H1 (cell line): Measurements from ENCODE around the gene U2AF1L4. TPM values are rescaled to one million over a fixed set of nuclear protein-coding genes. Genes with fewer than 3 reads are reported as not detected.

Experiments
- CTCF ChIA-PET: fragments of 300-600 bp; sonication (Branson Sonifier 250); formaldehyde crosslinking; loops from one replicate; lab custom pipeline; 2021; ENCODE audit not compliant: partially characterized antibody; lab: Charles Lee
- POLR2A ChIA-PET: fragments of 300-600 bp; sonication (Branson Sonifier 250); formaldehyde crosslinking; loops from one replicate; lab custom pipeline; 2021; ENCODE audit warnings: inconsistent platforms; ENCODE audit not compliant: partially characterized antibody; lab: Charles Lee
- DNase-seq, 2 experiments: peaks; one replicate each; pipeline versions ENCODE4 v3.0.0 to v3.0.0-alpha.2; 2010 to 2022; ENCODE audit warnings: low spot score in 2 of 2, low read depth in 1 of 2, mixed read lengths in 1 of 2
- FAIRE-seq: peaks from 2 replicates; lab custom pipeline; 2011; peaks lifted over from hg19 to GRCh38; lab: Jason Lieb, UNC
- H2AFZ ChIP-seq: 2 replicates; pipeline ENCODE4 v1.8.1; 2012; ENCODE audit warnings: low read length, inconsistent platforms
- H2AK5ac ChIP-seq: 2 replicates; pipeline ENCODE4 v1.6.1; 2013; ENCODE audit warnings: low read depth, low read length
- H2BK120ac ChIP-seq: replicated peaks from 2 replicates; pipeline ENCODE3; 2013; ENCODE audit warnings: low read depth, low read length, inconsistent platforms
- H2BK12ac ChIP-seq: 2 replicates; pipeline ENCODE4 v1.6.1; 2013; ENCODE audit warnings: low read depth, low read length
- H2BK15ac ChIP-seq: 2 replicates; pipeline ENCODE4 v1.6.1; 2013; ENCODE audit warnings: low read length
- H2BK20ac ChIP-seq: 2 replicates; pipeline ENCODE4 v1.6.1; 2013; ENCODE audit warnings: low read length
- H2BK5ac ChIP-seq: 2 replicates; pipeline ENCODE4 v1.6.1; 2013; ENCODE audit warnings: low read depth, low read length
- H3K14ac ChIP-seq: 2 replicates; pipeline ENCODE4 v1.6.1; 2013; ENCODE audit warnings: inconsistent platforms; ENCODE audit not compliant: insufficient read length
- H3K18ac ChIP-seq: 2 replicates; pipeline ENCODE4 v1.6.1; 2013; ENCODE audit warnings: low read length; ENCODE audit errors: extremely low read depth
- H3K23ac ChIP-seq: 2 replicates; pipeline ENCODE4 v1.6.1; 2013; ENCODE audit warnings: inconsistent platforms; ENCODE audit not compliant: insufficient read length
- H3K23me2 ChIP-seq: 2 replicates; pipeline ENCODE4 v1.6.1; 2013; ENCODE audit warnings: low read depth, low read length
- H3K27ac ChIP-seq: 2 replicates; pipeline ENCODE4 v1.6.1; 2011; ENCODE audit warnings: low read depth, low read length, inconsistent platforms
- H3K27me3 ChIP-seq, 4 experiments: replicated peaks in 1 of 4; 1 replicate in 1 of 4; 2 replicates in 3 of 4; pipeline versions ENCODE4 v1.6.1 to v1.8.1; 2011 to 2013; ENCODE audit warnings: low read length in 3 of 4, mild to moderate bottlenecking in 3 of 4, inconsistent platforms in 2 of 4, mixed read lengths in 2 of 4, moderate library complexity in 1 of 4; ENCODE audit not compliant: control insufficient read depth in 3 of 4, insufficient read depth in 3 of 4; ENCODE audit errors: extremely low read depth in 1 of 4
- H3K36me3 ChIP-seq, 4 experiments: 2 replicates each; pipeline versions ENCODE4 v1.6.1 to v1.8.1; 2011 to 2013; ENCODE audit warnings: mild to moderate bottlenecking in 4 of 4, low read length in 3 of 4, moderate library complexity in 2 of 4, control low read depth in 1 of 4, inconsistent platforms in 1 of 4; ENCODE audit not compliant: insufficient read depth in 4 of 4, control insufficient read depth in 2 of 4
- H3K4ac ChIP-seq: replicated peaks from 2 replicates; pipeline ENCODE3; 2013; ENCODE audit warnings: low read length, low read depth, mixed read lengths, inconsistent platforms; ENCODE audit not compliant: insufficient read length
- H3K4me1 ChIP-seq, 4 experiments: replicated peaks in 1 of 4; 1 replicate in 1 of 4; 2 replicates in 3 of 4; pipeline versions ENCODE4 v1.6.1 to v1.8.1; 2011 to 2013; ENCODE audit warnings: low read length in 3 of 4, inconsistent platforms in 2 of 4, mixed read lengths in 1 of 4; ENCODE audit not compliant: insufficient read depth in 4 of 4, control insufficient read depth in 3 of 4
- H3K4me2 ChIP-seq, 2 experiments: 2 replicates each; pipeline versions ENCODE4 v1.6.1 to v1.8.1; 2011 to 2013; ENCODE audit warnings: low read depth in 2 of 2, low read length in 2 of 2, control low read depth in 1 of 2, inconsistent platforms in 1 of 2, mild to moderate bottlenecking in 1 of 2; ENCODE audit not compliant: insufficient read depth in 1 of 2
- H3K4me3 ChIP-seq, 4 experiments: fragments of 200-600, 300-600 bp in 1 of 4; sonication (generic), shearing (Covaris generic), sonication (Bioruptor Twin) in 1 of 4; 2 replicates each; pipeline versions ENCODE4 v1.5.1 to v1.8.1; 2011 to 2016; ENCODE audit warnings: low read length in 4 of 4, low read depth in 3 of 4, control low read depth in 2 of 4, inconsistent platforms in 2 of 4, mild to moderate bottlenecking in 2 of 4, mixed read lengths in 1 of 4, moderate library complexity in 1 of 4; ENCODE audit not compliant: insufficient read depth in 2 of 4; ENCODE audit errors: extremely low read depth in 1 of 4
- H3K56ac ChIP-seq: replicated peaks from 2 replicates; pipeline ENCODE3; 2013; ENCODE audit warnings: low read depth, mild to moderate bottlenecking, mixed read lengths, low read length, inconsistent platforms; ENCODE audit not compliant: insufficient read length
- H3K79me1 ChIP-seq: 2 replicates; pipeline ENCODE4 v1.6.1; 2013; ENCODE audit warnings: low read depth, low read length, control low read depth
- H3K79me2 ChIP-seq, 2 experiments: 2 replicates each; pipeline versions ENCODE4 v1.6.1 to v1.8.1; 2012 to 2013; ENCODE audit warnings: low read length in 2 of 2, mild to moderate bottlenecking in 2 of 2, inconsistent platforms in 1 of 2; ENCODE audit not compliant: insufficient read depth in 2 of 2, control insufficient read depth in 1 of 2
- H3K9ac ChIP-seq, 4 experiments: replicated peaks in 1 of 4; 1 replicate in 1 of 4; 2 replicates in 3 of 4; pipeline versions ENCODE4 v1.6.1 to v1.8.1; 2011 to 2013; ENCODE audit warnings: low read depth in 3 of 4, low read length in 3 of 4, control low read depth in 2 of 4, mild to moderate bottlenecking in 2 of 4, moderate library complexity in 2 of 4, inconsistent platforms in 1 of 4; ENCODE audit errors: extremely low read depth in 1 of 4
- H3K9me3 ChIP-seq, 2 experiments: 2 replicates each; pipeline versions ENCODE4 v1.6.1 to v1.8.1; 2012 to 2013; ENCODE audit warnings: mild to moderate bottlenecking in 2 of 2, moderate library complexity in 2 of 2, control low read depth in 1 of 2, inconsistent platforms in 1 of 2, low read depth in 1 of 2, low read length in 1 of 2, mixed read lengths in 1 of 2; ENCODE audit not compliant: insufficient read depth in 2 of 2
- H4K20me1 ChIP-seq, 2 experiments: replicated peaks in 1 of 2; 2 replicates each; pipeline versions ENCODE3 to v1.8.1; 2011 to 2013; ENCODE audit warnings: inconsistent platforms in 2 of 2, low read length in 2 of 2, mild to moderate bottlenecking in 1 of 2; ENCODE audit not compliant: insufficient read depth in 2 of 2, control insufficient read depth in 1 of 2
- H4K5ac ChIP-seq: 2 replicates; pipeline ENCODE4 v1.6.1; 2013; ENCODE audit warnings: low read length, low read depth, mixed read lengths, inconsistent platforms; ENCODE audit not compliant: insufficient read length
- H4K8ac ChIP-seq: 2 replicates; pipeline ENCODE4 v1.8.0; 2013; ENCODE audit warnings: mild to moderate bottlenecking, moderate library complexity, low read length, inconsistent platforms; ENCODE audit not compliant: insufficient read depth; ENCODE audit errors: extremely low read depth
- H4K91ac ChIP-seq: replicated peaks from 2 replicates; pipeline ENCODE3; 2013; ENCODE audit warnings: low read length, mixed read lengths, inconsistent platforms; ENCODE audit not compliant: insufficient read length
- ASH2L ChIP-seq: fragments of 200-600, 300-600 bp; sonication (generic); IDR thresholded peaks from one replicate; pipeline ENCODE4 v1.7.1; 2017; ENCODE audit warnings: low read length
- KDM1A ChIP-seq: fragments of 200-600, 300-600 bp; sonication (generic); IDR thresholded peaks from 2 replicates; pipeline ENCODE4 v1.7.1; 2016; ENCODE audit warnings: mild to moderate bottlenecking, low read length, borderline replicate concordance
- SIX5 ChIP-seq: IDR thresholded peaks from 2 replicates; pipeline ENCODE4 v1.6.1; 2011; ENCODE audit warnings: mild to moderate bottlenecking, low read depth, low read length
- WGBS, 2 experiments: shearing (Covaris generic) in 1 of 2; methylation state at CpG; one replicate each; pipeline versions ENCODE4 v1.1.6 to v1.1.7; 2013 to 2015; ENCODE audit warnings: low lambda C conversion rate in 2 of 2, mixed read lengths in 2 of 2, inconsistent platforms in 1 of 2, low coverage in 1 of 2, missing lambda C conversion rate in 1 of 2; ENCODE audit not compliant: insufficient replicate concordance in 2 of 2, insufficient coverage in 1 of 2, insufficient read length in 1 of 2; ENCODE audit errors: extremely low coverage in 1 of 2, missing lambda C conversion rate in 1 of 2; 5-methylcytosine and 5-hydroxymethylcytosine counted together
- polyA plus RNA-seq, 7 experiments: library from polyadenylated mRNA; depleted of rRNA in 3 of 7; stranded (reverse) in 5 of 7; unstranded in 2 of 7; fragments of >200 nt in 5 of 7; fragments of 200-250 nt in 2 of 7; gene quantifications; 1 replicate in 5 of 7; 2 replicates in 1 of 7; 4 replicates in 1 of 7; pipeline versions ENCODE4 v1.2.1 to v1.2.3, GENCODE V29; 2011 to 2013; ENCODE audit warnings: missing spikeins in 2 of 7, mixed read lengths in 2 of 7
- total RNA-seq: library from RNA; stranded (reverse); fragmentation: NEBNext Ultra II Directional; extraction: Animal tissue kit (Norgen Biotek cat#: 25700); gene quantifications from 2 replicates; pipeline ENCODE4 v1.2.1, GENCODE V29; 2021

U2AF1L4 gene
- total and polyA plus RNA-seq, 2 of the 8 experiments (the other 6 are each of a cell fraction or from before 2014, with no cell fraction given) = 15.1 to 32.7 TPM

GRCh38 chr19:35776102-35776788, 31.0 kb upstream of the U2AF1L4 start:
- no peak overlapping the region for H4K8ac ChIP-seq
- H2AFZ ChIP-seq = no peak overlapping the region
- H3K14ac ChIP-seq = no peak overlapping the region
- no peak overlapping the region for H3K56ac ChIP-seq
- ChIA-PET POLR2A (interaction anchor here (0.6 to 3.1 kb wide), 6 partner anchors 8 to 109 kb away, joined by 3 to 11 read pairs (median 4); partner anchors contain the start of genes LIN37, PSENEN and U2AF1L4), CTCF (interaction anchor here (0.9 to 1.5 kb wide), 4 partner anchors 9 to 32 kb away, joined by 3 to 4 read pairs (median 3); partner anchors contain the start of gene HSPB6)
- H3K9me3 ChIP-seq = no peaks in the 10 kb centered on the region
- no peak for DNase-seq
- no peak overlapping the region for H3K27ac ChIP-seq
- H4K5ac ChIP-seq = no peak overlapping the region
- H2BK20ac ChIP-seq = 0 out of 2 replicates have a peak overlapping the region, but pooled peaks have one; percentile 23
- H4K91ac ChIP-seq = no peak overlapping the region
- H2BK120ac ChIP-seq = no peak overlapping the region
- peak overlapping the region; percentile 63 to 82 for H3K4me2 ChIP-seq
- 53% methylated on average over 12 of the region's 13 CpGs; no CpG with 5 or more reads in 1 of the 2 experiments for WGBS, 2 experiments
- H2AK5ac ChIP-seq = no peak overlapping the region
- peak overlapping the region; percentile 0; the same call in 1 of the 2 replicates for H2BK12ac ChIP-seq
- H3K4me1 ChIP-seq = peaks cover 0 to 22% (median 17%) of the 10 kb centered on the region in 4 experiments; a peak in 6 of 7 replicates
- H3K9ac ChIP-seq = no peak overlapping the region
- TF ChIP-seq SIX5 (no peak), KDM1A (peak; percentile 78; the same call in 1 of the 2 replicates), ASH2L (no peak)
- peaks cover 0 to 1% of the 10 kb centered on the region in 2 experiments for H4K20me1 ChIP-seq
- no peak overlapping the region for H3K23ac ChIP-seq
- no peaks in the 10 kb centered on the region for H3K79me2 ChIP-seq
- peak overlapping the region; percentile 96; the same call in 1 of the 2 replicates for H2BK15ac ChIP-seq
- 0 out of 2 replicates have a peak overlapping the region, but pooled peaks have one; percentile 55 for H2BK5ac ChIP-seq
- peak overlapping the region; percentile 19 for H3K4ac ChIP-seq
- peaks cover 4% of the 10 kb centered on the region; the same call in 1 of the 2 replicates for H3K23me2 ChIP-seq
- H3K79me1 ChIP-seq = no peaks in the 10 kb centered on the region; the same call in 1 of the 2 replicates
- no peak overlapping the region; the same call in 1 of the 2 replicates for H3K18ac ChIP-seq
- FAIRE-seq = no peak
- peaks cover 0 to 9% (median 7%) of the 10 kb centered on the region in 4 experiments; a peak in 3 of 7 replicates for H3K27me3 ChIP-seq
- H3K4me3 ChIP-seq = peak overlapping the region; percentile 34 to 83 (median 68)
- H3K36me3 ChIP-seq = no peaks in the 10 kb centered on the region
